ENCODE results near the gene KRTAP5-6.
A peak's percentile ranks its signal among the peaks of the same experiment; 100 is the strongest.
"Not testable (repeated sequence)": the region's sequence is repeated elsewhere in the genome, so short reads cannot be mapped to it uniquely, and the experiment has no call there.

Gene KRTAP5-6

GRCh38 chr11:1683904-1684572 is 13.0 kb upstream of the KRTAP5-6 start:
- not testable (repeated sequence) for DNase-seq

- DNase-seq, result not testable (repeated sequence)
These were observed 11.8 kb upstream of the KRTAP5-6 start for GRCh38 chr11:1684886-1685874.

- not testable (repeated sequence) for DNase-seq
These were observed 10.8 kb upstream of the KRTAP5-6 start for GRCh38 chr11:1686220-1686619.

GRCh38 chr11:1688336-1688947 is 8.6 kb upstream of the KRTAP5-6 start:
- not testable (repeated sequence) for DNase-seq

- not testable (repeated sequence) for DNase-seq
These were observed 7.5 kb upstream of the KRTAP5-6 start for GRCh38 chr11:1689250-1690166.

GRCh38 chr11:1690167-1691025 is 6.6 kb upstream of the KRTAP5-6 start:
- DNase-seq, result no peak

- no peak for DNase-seq
These were observed 5.7 kb upstream of the KRTAP5-6 start for GRCh38 chr11:1691026-1691877.

- no peak for DNase-seq
These were observed 4.9 kb upstream of the KRTAP5-6 start for GRCh38 chr11:1691878-1692707.

- DNase-seq, result no peak
These were observed 4.2 kb upstream of the KRTAP5-6 start for GRCh38 chr11:1692708-1693326.

- DNase-seq, result peak; percentile 76
These were observed 3.5 kb upstream of the KRTAP5-6 start for GRCh38 chr11:1693327-1694063.

GRCh38 chr11:1694064-1694845 is 2.7 kb upstream of the KRTAP5-6 start:
- peak; percentile 89 for DNase-seq

- DNase-seq, result no peak
These were observed 2.0 kb upstream of the KRTAP5-6 start for GRCh38 chr11:1694846-1695547.

- DNase-seq, result no peak
These were observed 1.4 kb upstream of the KRTAP5-6 start for GRCh38 chr11:1695548-1696108.

GRCh38 chr11:1699771-1700170 is 2.8 kb downstream of the KRTAP5-6 start:
- DNase-seq, result no peak

GRCh38 chr11:1701091-1701807 is 4.3 kb downstream of the KRTAP5-6 start:
- DNase-seq, result no peak

GRCh38 chr11:1702506-1702905 is 5.5 kb downstream of the KRTAP5-6 start:
- DNase-seq, result no peak
